Neural progenitor cell (in vitro differentiated cells): Measurements from ENCODE around the gene NCEH1. TPM values are rescaled to one million over a fixed set of nuclear protein-coding genes. Genes with fewer than 3 reads are reported as not detected.
A peak's percentile ranks its signal among the peaks of the same experiment; 100 is the strongest.
"Not testable (repeated sequence)": the region's sequence is repeated elsewhere in the genome, so short reads cannot be mapped to it uniquely, and the experiment has no call there.

Source experiments
- DNase-seq: peaks from one replicate; pipeline ENCODE4 v3.0.0-alpha.2; 2016; ENCODE audit warnings: low spot score
- H2AFZ ChIP-seq: fragments of 200-600 bp; sonication (generic); replicated peaks from 2 replicates; pipeline ENCODE4 v1.6.1; 2016; ENCODE audit warnings: antibody characterized with exemption
- H3F3A ChIP-seq: fragments of 200-600 bp; sonication (generic); 2 replicates; pipeline ENCODE4 v1.6.1; 2016; ENCODE audit warnings: antibody characterized with exemption, low read depth
- H3K27ac ChIP-seq: fragments of 200-600 bp; sonication (generic); 2 replicates; pipeline ENCODE4 v1.5.1; 2016; ENCODE audit warnings: mild to moderate bottlenecking
- H3K27me3 ChIP-seq: fragments of 200-600 bp; sonication (generic); 2 replicates; pipeline ENCODE4 v1.6.1; 2016; ENCODE audit warnings: mild to moderate bottlenecking, moderate library complexity
- H3K36me3 ChIP-seq: fragments of 200-600 bp; sonication (generic); 2 replicates; pipeline ENCODE4 v1.5.1; 2016
- H3K4me1 ChIP-seq: fragments of 200-600 bp; sonication (generic); 2 replicates; pipeline ENCODE4 v1.6.1; 2016; ENCODE audit warnings: mixed run types
- H3K4me2 ChIP-seq: fragments of 200-600 bp; sonication (generic); 2 replicates; pipeline ENCODE4 v1.6.1; 2016
- H3K4me3 ChIP-seq: fragments of 200-600 bp; sonication (generic); 2 replicates; pipeline ENCODE4 v1.5.1; 2016
- H3K79me2 ChIP-seq: fragments of 200-600 bp; sonication (generic); 2 replicates; pipeline ENCODE4 v1.6.1; 2016; ENCODE audit warnings: low read depth
- H3K9ac ChIP-seq: fragments of 200-600 bp; sonication (generic); 2 replicates; pipeline ENCODE4 v1.6.1; 2016
- H3K9me3 ChIP-seq: fragments of 200-600 bp; sonication (generic); 2 replicates; pipeline ENCODE4 v1.5.1; 2016; ENCODE audit warnings: low read depth
- H4K20me1 ChIP-seq: fragments of 200-600 bp; sonication (generic); 2 replicates; pipeline ENCODE4 v1.6.1; 2016; ENCODE audit warnings: low read depth
- H3K27ac Mint-ChIP-seq: 3 replicates; pipeline ENCODE4 v1.8.0; 2021; ENCODE audit warnings: mixed read lengths
- H3K27me3 Mint-ChIP-seq: 2 replicates; pipeline ENCODE4 v1.8.0; 2022; ENCODE audit warnings: low read depth, mild to moderate bottlenecking, inconsistent platforms, moderate library complexity, mixed read lengths; ENCODE audit not compliant: insufficient read depth
- H3K36me3 Mint-ChIP-seq: 3 replicates; pipeline ENCODE4 v1.8.0; 2021; ENCODE audit warnings: mixed read lengths
- H3K4me1 Mint-ChIP-seq: 3 replicates; pipeline ENCODE4 v1.8.0; 2021; ENCODE audit warnings: mixed read lengths
- H3K4me3 Mint-ChIP-seq: 3 replicates; pipeline ENCODE4 v1.8.0; 2021; ENCODE audit warnings: mild to moderate bottlenecking, moderate library complexity, mixed read lengths
- H3K9me3 Mint-ChIP-seq: 3 replicates; pipeline ENCODE4 v1.8.0; 2020; ENCODE audit warnings: mixed read lengths
- EZH2 ChIP-seq: fragments of 200-600 bp; sonication (generic); IDR thresholded peaks from 2 replicates; pipeline ENCODE4 v1.6.1; 2017; ENCODE audit warnings: antibody characterized with exemption, mild to moderate bottlenecking, moderate library complexity
- EZH2phosphoT487 ChIP-seq: fragments of 200-600 bp; sonication (generic); IDR thresholded peaks from 2 replicates; pipeline ENCODE4 v1.6.1; 2017; ENCODE audit warnings: antibody characterized with exemption
- total RNA-seq: library from RNA; depleted of rRNA; stranded (reverse); fragments of >200 nt; gene quantifications from 2 replicates; pipeline ENCODE4 v1.2.3, GENCODE V29; 2015; ENCODE audit warnings: low replicate concordance
- TF ChIP-seq, protein P1 (sequence below): fragments of 200-600 bp; sonication (generic); IDR thresholded peaks from 2 replicates; pipeline ENCODE4 v1.5.1; 2017; ENCODE audit warnings: antibody characterized with exemption, mild to moderate bottlenecking

The NCEH1 gene
- total RNA-seq, 1 donor from 2014 or later = 7.7 TPM

DNA sequence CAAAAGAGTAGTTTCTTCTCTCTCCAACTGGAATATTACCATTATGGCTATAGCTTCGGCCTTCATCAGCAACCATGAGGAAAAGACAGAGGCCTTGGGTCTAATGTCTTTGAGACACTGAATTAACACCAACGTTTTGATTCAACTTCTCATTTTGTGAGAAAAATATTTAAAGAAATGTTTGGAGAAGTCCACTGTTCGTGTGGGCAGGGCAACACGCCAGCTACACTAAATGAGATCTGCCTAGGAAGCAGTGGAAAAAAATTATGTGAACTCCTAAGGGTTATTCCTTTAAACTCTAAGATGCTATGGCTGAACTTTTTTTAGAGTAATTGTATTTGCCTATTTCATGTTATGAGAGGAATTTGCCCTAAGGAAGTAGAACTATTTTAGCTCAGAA, 41.8 kb downstream of the NCEH1 start:
- H3K4me3 Mint-ChIP-seq = no peak overlapping the region
- Histone ChIP-seq H3K4me2 (no peak overlapping the region), H3K4me1 (peaks cover 16% of the 10 kb centered on the region), H3K4me3 (no peak overlapping the region), H3K79me2 (no peaks in the 10 kb centered on the region), H3K9ac (no peak overlapping the region), H3K27me3 (no peaks in the 10 kb centered on the region), H2AFZ (no peak overlapping the region), H3K36me3 (no peaks in the 10 kb centered on the region), H4K20me1 (no peaks in the 10 kb centered on the region), H3K9me3 (no peaks in the 10 kb centered on the region), H3F3A (peaks cover 18% of the 10 kb centered on the region), H3K27ac (no peak overlapping the region)
- DNase-seq = no peak
- no peak for TF ChIP-seq EZH2phosphoT487
- no peak for TF ChIP-seq EZH2
- TF ChIP-seq, protein P1, sequence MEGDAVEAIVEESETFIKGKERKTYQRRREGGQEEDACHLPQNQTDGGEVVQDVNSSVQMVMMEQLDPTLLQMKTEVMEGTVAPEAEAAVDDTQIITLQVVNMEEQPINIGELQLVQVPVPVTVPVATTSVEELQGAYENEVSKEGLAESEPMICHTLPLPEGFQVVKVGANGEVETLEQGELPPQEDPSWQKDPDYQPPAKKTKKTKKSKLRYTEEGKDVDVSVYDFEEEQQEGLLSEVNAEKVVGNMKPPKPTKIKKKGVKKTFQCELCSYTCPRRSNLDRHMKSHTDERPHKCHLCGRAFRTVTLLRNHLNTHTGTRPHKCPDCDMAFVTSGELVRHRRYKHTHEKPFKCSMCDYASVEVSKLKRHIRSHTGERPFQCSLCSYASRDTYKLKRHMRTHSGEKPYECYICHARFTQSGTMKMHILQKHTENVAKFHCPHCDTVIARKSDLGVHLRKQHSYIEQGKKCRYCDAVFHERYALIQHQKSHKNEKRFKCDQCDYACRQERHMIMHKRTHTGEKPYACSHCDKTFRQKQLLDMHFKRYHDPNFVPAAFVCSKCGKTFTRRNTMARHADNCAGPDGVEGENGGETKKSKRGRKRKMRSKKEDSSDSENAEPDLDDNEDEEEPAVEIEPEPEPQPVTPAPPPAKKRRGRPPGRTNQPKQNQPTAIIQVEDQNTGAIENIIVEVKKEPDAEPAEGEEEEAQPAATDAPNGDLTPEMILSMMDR = no peak
- H3K36me3 Mint-ChIP-seq = no peaks in the 10 kb centered on the region
- peaks cover 4% of the 10 kb centered on the region for H3K9me3 Mint-ChIP-seq
- peaks cover 6% of the 10 kb centered on the region for H3K4me1 Mint-ChIP-seq
- H3K27me3 Mint-ChIP-seq = no peaks in the 10 kb centered on the region
- no peak overlapping the region for H3K27ac Mint-ChIP-seq

- Mint-ChIP-seq H3K27ac (no peak overlapping the region), H3K4me1 (peaks cover 4% of the 10 kb centered on the region), H3K27me3 (no peaks in the 10 kb centered on the region), H3K36me3 (no peaks in the 10 kb centered on the region), H3K9me3 (peaks cover 8% of the 10 kb centered on the region), H3K4me3 (no peak overlapping the region)
- Histone ChIP-seq H4K20me1 (no peaks in the 10 kb centered on the region), H3K27me3 (no peaks in the 10 kb centered on the region), H3K4me2 (no peak overlapping the region), H2AFZ (no peak overlapping the region), H3K27ac (no peak overlapping the region), H3F3A (peaks cover 8% of the 10 kb centered on the region), H3K4me3 (no peak overlapping the region), H3K9me3 (no peaks in the 10 kb centered on the region), H3K4me1 (no peaks in the 10 kb centered on the region), H3K36me3 (no peaks in the 10 kb centered on the region), H3K9ac (no peak overlapping the region), H3K79me2 (no peaks in the 10 kb centered on the region)
- no peak for TF ChIP-seq EZH2
- TF ChIP-seq, protein P1 = peak; percentile 88
- DNase-seq = peak; percentile 93
Measured at GRCh38 chr3:172666873-172667694, 43.8 kb downstream of the NCEH1 start.

DNA sequence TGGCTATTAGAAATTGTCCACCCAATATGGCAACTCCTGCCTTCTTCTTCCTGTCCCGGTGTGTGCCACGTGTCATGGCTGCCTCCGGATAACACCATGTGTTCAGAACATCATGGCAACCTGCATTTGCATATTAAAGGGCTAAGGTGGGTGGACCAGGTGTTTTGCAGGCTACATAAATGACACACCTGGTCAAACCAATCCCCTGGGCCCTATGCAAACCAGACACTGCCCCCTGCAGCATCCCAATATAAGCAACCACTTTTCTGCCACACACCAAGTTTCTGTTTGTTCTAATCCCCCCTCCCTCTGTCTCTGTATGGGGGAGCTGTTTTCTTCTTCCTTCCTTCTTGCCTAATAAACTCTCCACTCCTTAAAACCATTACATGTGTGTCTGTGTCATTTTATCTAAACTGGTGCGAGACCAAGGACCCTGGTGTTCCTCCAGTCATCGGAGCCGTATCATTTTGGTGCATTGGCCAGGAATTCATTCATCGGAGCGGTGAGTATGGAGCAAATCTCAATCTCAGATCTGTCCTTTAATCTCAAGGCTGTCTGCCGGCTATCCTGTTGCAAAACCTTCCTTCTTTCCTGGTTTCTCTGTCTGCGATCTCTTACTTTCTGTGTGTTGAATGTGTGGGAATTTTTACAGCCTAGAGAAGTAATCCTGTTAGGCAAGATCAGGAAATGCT, 44.5 kb downstream of the NCEH1 start:
- Histone ChIP-seq H3K9ac (no peak overlapping the region), H3K4me3 (no peak overlapping the region), H3F3A (peaks cover 8% of the 10 kb centered on the region), H3K79me2 (no peaks in the 10 kb centered on the region), H3K27ac (no peak overlapping the region), H3K27me3 (no peaks in the 10 kb centered on the region), H2AFZ (no peak overlapping the region), H4K20me1 (no peaks in the 10 kb centered on the region), H3K9me3 (no peaks in the 10 kb centered on the region), H3K4me2 (no peak overlapping the region), H3K4me1 (no peaks in the 10 kb centered on the region), H3K36me3 (no peaks in the 10 kb centered on the region)
- no peak overlapping the region for H3K4me3 Mint-ChIP-seq
- DNase-seq = no peak
- peaks cover 4% of the 10 kb centered on the region for H3K4me1 Mint-ChIP-seq
- peaks cover 8% of the 10 kb centered on the region for H3K9me3 Mint-ChIP-seq
- TF ChIP-seq EZH2phosphoT487 = no peak
- no peak for TF ChIP-seq EZH2
- TF ChIP-seq, protein P1 = no peak
- no peak overlapping the region for H3K27ac Mint-ChIP-seq
- no peaks in the 10 kb centered on the region for H3K36me3 Mint-ChIP-seq
- no peaks in the 10 kb centered on the region for H3K27me3 Mint-ChIP-seq

DNA sequence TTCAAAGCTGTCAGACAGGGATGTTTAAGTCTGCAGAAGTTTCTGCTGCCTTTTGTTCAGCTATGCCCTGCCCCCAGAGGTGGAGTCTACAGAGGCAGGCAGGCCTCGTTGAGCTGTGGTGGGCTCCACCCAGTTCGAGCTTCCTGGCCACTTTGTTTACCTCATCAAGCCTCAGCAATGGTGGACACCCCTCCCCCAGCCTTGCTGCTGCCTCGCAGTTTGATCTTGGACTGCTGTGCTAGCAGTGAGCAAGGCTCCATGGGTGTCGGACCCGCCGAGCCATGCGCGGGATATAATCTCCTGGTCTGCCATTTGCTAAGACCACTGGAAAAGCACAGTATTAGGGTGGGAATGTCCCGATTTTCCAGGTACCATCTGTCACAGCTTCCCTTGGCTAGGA, 45.4 kb downstream of the NCEH1 start:
- not testable (repeated sequence) for H3K36me3 Mint-ChIP-seq, H3K27me3 Mint-ChIP-seq, H3K79me2 ChIP-seq, H2AFZ ChIP-seq, H3K9me3 Mint-ChIP-seq, H3K27ac ChIP-seq, H3K27me3 ChIP-seq, H3K4me1 ChIP-seq, H3K4me3 Mint-ChIP-seq, H3K4me1 Mint-ChIP-seq, H3K9ac ChIP-seq, DNase-seq, H3K36me3 ChIP-seq, H3F3A ChIP-seq, H3K4me2 ChIP-seq, H3K4me3 ChIP-seq, H3K27ac Mint-ChIP-seq, H3K9me3 ChIP-seq, H4K20me1 ChIP-seq

- not testable (repeated sequence) for DNase-seq, H3K9me3 ChIP-seq, H3F3A ChIP-seq, H3K27ac ChIP-seq, H3K36me3 Mint-ChIP-seq, H3K27ac Mint-ChIP-seq, H3K9me3 Mint-ChIP-seq, H2AFZ ChIP-seq, H3K9ac ChIP-seq, H3K4me3 Mint-ChIP-seq, H3K36me3 ChIP-seq, H3K4me3 ChIP-seq, H3K4me1 ChIP-seq, H3K4me1 Mint-ChIP-seq, H3K27me3 ChIP-seq, H4K20me1 ChIP-seq, H3K79me2 ChIP-seq, H3K27me3 Mint-ChIP-seq, H3K4me2 ChIP-seq
Measured at GRCh38 chr3:172660421-172660820, 50.4 kb downstream of the NCEH1 start.
